Memory B cell (primary cell): ENCODE data around the gene FGFR4.
"Not testable (repeated sequence)": the region's sequence is repeated elsewhere in the genome, so short reads cannot be mapped to it uniquely, and the experiment has no call there.

ENCODE experiments used
- ATAC-seq: fragments of 150-1000 bp; cut with Tn5 transposase; 2 replicates; pipeline ENCODE4 v1.10.0; 2021; ENCODE audit warnings: low read depth, mild to moderate bottlenecking, moderate library complexity
- DNase-seq, 2 donors: peaks; one replicate each; pipeline ENCODE4 v3.0.0; 2022; ENCODE audit warnings: low spot score in 2 of 2
- H3K27ac Mint-ChIP-seq: one replicate; pipeline ENCODE4 v1.8.0; 2022; ENCODE audit warnings: mild to moderate bottlenecking, moderate library complexity, mixed read lengths
- H3K27me3 Mint-ChIP-seq: one replicate; pipeline ENCODE4 v1.8.0; 2022; ENCODE audit warnings: mixed read lengths
- H3K36me3 Mint-ChIP-seq: one replicate; pipeline ENCODE4 v1.8.0; 2022; ENCODE audit warnings: mild to moderate bottlenecking, mixed read lengths
- H3K4me1 Mint-ChIP-seq: one replicate; pipeline ENCODE4 v1.8.0; 2022; ENCODE audit warnings: mixed read lengths
- H3K4me3 Mint-ChIP-seq: one replicate; pipeline ENCODE4 v1.8.0; 2022; ENCODE audit warnings: mild to moderate bottlenecking, moderate library complexity, mixed read lengths
- H3K9me3 Mint-ChIP-seq: one replicate; pipeline ENCODE4 v1.8.0; 2022; ENCODE audit warnings: mixed read lengths

Gene FGFR4

DNA sequence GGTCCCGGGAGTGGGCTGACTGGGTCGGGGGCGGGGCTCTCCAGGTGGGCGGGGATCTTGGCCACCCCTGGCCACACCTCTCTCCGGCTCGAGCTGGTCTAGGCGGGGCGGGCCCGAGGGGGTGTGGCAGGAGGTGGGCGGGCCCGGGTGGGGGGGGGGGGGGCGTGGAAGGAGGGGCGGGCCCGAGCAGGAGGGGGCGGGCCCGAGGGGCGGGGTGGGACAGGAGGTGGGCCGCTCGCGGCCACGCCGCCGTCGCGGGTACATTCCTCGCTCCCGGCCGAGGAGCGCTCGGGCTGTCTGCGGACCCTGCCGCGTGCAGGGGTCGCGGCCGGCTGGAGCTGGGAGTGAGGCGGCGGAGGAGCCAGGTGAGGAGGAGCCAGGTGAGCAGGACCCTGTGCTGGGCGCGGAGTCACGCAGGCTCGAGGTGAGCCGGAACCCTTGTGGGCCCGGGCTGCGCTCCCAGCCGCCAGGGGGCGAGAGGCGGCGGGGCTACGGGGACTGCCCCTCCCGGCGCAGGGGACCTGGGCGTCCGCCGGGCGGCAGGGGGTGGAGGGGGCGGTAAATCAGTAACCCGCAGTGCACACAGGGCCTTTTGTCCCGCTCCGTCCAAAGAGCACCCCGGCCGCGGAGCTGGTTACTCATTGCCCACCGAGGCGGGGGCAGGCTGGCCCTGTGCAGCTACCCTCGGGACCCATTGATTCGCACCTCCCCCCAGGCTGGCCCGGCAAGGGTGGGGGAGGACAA lies at the start of gene FGFR4:
Gene FGFR4, plus strand, starts transcription at position 262 of the 744 bp plus-strand sequence. CDS start 2,688 bp downstream, outside the sequence.
- Mint-ChIP-seq H3K27ac (no peak within 1 kb of the TSS), H3K36me3 (no peaks in the 10 kb centered on the region), H3K27me3 (peaks cover 14% of the 10 kb centered on the region), H3K4me3 (peak within 1 kb of the TSS; percentile 88), H3K9me3 (no peaks in the 10 kb centered on the region), H3K4me1 (peaks cover 9% of the 10 kb centered on the region)
- DNase-seq: peak; percentile 72 to 83
- peak; percentile 83 for ATAC-seq

DNA sequence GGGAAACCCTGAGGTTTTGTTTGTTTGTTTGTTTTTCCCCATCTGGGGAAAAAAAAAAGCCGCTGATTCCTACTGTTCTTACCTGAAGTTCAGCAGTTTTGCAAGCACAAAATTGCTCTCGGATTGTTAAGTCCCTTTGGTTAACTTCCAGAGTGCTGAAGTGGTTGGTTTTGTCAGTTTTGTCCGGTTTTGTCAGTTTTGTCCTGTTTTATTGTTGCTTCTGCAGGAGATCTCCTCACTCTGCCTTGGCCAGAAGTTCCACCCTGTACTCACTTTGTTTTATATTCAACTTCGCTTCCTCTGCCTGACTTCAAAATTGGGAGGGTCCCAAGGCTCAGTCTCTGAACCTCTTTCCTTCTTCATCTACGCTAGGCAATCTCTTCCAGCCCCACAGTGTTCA lies 49.8 kb upstream of the FGFR4 start:
- Mint-ChIP-seq H3K36me3 (peaks cover 13% of the 10 kb centered on the region), H3K27me3 (no peaks in the 10 kb centered on the region), H3K9me3 (no peaks in the 10 kb centered on the region), H3K4me3 (no peak overlapping the region), H3K4me1 (peaks cover 4% of the 10 kb centered on the region), H3K27ac (no peak overlapping the region)
- DNase-seq (no peak), ATAC-seq (no peak)

DNA sequence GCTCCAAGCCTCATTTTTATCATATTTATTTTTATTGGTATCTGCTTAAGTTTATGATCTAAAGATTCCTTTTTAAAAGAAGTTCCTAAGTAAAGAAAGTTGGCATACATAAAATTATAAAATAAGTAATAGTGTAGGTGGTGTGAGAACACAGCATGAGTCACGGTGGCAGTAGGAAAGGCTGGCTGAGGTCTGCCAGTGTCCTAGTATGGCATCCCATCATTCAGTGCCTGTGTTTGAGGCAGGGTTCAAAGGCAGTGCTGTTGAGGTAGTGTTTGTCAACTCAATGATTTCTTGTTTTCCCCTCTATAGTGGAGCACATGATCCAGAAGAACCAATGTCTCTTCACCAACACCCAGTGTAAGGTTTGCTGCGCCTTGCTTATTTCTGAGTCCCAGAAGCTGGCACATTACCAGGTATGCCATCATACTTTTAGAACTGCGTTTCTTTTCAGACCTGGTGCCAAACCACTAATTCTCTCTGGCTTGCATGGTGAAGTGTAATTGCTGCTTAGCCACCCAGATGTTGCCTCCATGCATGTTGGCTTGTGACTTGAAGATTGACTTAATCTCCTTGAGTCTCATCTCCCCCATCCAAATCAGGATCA lies 45.8 kb upstream of the FGFR4 start:
- H3K27me3 Mint-ChIP-seq: no peaks in the 10 kb centered on the region
- ATAC-seq: no peak
- no peaks in the 10 kb centered on the region for H3K9me3 Mint-ChIP-seq
- no peak for DNase-seq
- peaks cover 23% of the 10 kb centered on the region for H3K36me3 Mint-ChIP-seq
- H3K4me3 Mint-ChIP-seq: no peak overlapping the region
- peak overlapping the region; percentile 48 for H3K27ac Mint-ChIP-seq
- peaks cover 4% of the 10 kb centered on the region for H3K4me1 Mint-ChIP-seq

GRCh38 chr5:177041936-177042335 lies 44.8 kb upstream of the FGFR4 start:
- no peak for DNase-seq
- no peak overlapping the region for H3K27ac Mint-ChIP-seq
- no peaks in the 10 kb centered on the region for H3K27me3 Mint-ChIP-seq
- no peaks in the 10 kb centered on the region for H3K4me1 Mint-ChIP-seq
- no peak for ATAC-seq
- no peaks in the 10 kb centered on the region for H3K9me3 Mint-ChIP-seq
- no peak overlapping the region for H3K4me3 Mint-ChIP-seq
- peaks cover 23% of the 10 kb centered on the region for H3K36me3 Mint-ChIP-seq

- Mint-ChIP-seq H3K36me3 (peaks cover 28% of the 10 kb centered on the region), H3K9me3 (no peaks in the 10 kb centered on the region), H3K4me3 (no peak overlapping the region), H3K27me3 (no peaks in the 10 kb centered on the region), H3K4me1 (no peaks in the 10 kb centered on the region), H3K27ac (no peak overlapping the region)
- ATAC-seq (no peak), DNase-seq (no peak)
These were observed 43.6 kb upstream of the FGFR4 start for GRCh38 chr5:177043114-177043513.

DNA sequence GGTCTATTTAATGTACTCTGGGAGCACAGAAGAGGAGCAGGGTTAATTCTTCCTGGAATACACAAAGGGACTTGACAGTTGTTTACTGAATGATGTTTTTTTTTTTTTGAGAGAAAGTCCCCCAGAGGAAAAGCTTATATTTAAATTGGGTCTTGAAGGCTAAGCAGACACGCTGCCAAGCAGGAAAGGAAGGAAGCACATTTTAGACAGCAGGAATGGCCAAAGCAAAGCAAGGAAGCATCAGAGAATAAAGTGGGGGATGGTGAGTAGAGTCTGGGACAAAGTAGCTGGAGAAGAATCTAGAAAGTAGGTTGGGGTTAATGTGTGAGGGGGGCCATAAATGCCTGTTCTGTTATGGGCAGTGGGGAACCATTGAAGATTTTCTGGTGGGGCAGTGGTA lies 42.8 kb upstream of the FGFR4 start:
- Mint-ChIP-seq H3K9me3 (no peaks in the 10 kb centered on the region), H3K4me1 (no peaks in the 10 kb centered on the region), H3K27ac (no peak overlapping the region), H3K4me3 (no peak overlapping the region), H3K27me3 (no peaks in the 10 kb centered on the region), H3K36me3 (peaks cover 28% of the 10 kb centered on the region)
- DNase-seq (no peak), ATAC-seq (no peak)

DNA sequence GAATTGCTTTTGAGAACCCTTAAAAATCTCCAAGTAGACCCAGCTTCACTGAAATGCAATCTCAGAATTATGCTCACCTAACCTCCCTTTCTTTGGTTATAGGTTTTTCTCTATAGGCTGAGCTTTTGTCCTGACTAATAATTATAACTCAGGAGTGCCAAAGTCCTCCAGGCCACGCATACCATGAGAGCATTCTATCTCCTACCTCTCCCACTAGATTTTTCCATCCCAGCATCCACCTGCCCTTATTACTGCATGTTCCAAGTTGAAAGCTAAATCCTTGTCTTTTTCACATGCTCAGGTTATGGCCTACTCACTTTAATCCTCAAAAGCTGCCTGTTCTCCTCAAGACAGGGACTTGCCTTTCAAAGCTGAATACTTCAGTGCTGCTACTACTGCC lies 42.1 kb upstream of the FGFR4 start:
- Mint-ChIP-seq H3K9me3 (no peaks in the 10 kb centered on the region), H3K4me3 (no peak overlapping the region), H3K4me1 (no peaks in the 10 kb centered on the region), H3K36me3 (peaks cover 28% of the 10 kb centered on the region), H3K27ac (peak overlapping the region; percentile 19), H3K27me3 (no peaks in the 10 kb centered on the region)
- ATAC-seq (no peak), DNase-seq (no peak)

DNA sequence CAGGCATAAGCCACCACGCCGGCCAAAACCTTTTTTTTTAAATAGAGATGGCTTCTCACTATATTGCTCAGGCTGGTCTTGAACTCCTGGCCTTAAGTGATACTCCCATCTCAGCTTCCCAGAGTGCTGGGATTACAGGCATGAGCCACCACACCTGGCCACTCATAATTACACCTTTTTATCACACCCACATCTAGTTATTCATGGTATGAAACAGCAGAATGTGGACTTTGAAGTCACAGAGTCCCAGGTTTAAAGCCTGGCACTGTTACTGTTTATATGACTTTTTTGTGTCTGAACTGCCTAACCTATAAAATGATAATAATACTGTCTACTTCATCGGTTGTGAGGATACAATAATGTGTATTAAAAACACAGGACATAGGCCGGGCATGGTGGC lies 41.1 kb upstream of the FGFR4 start:
- no peaks in the 10 kb centered on the region for H3K27me3 Mint-ChIP-seq
- H3K27ac Mint-ChIP-seq: no peak overlapping the region
- peaks cover 33% of the 10 kb centered on the region for H3K36me3 Mint-ChIP-seq
- ATAC-seq: no peak
- no peaks in the 10 kb centered on the region for H3K4me1 Mint-ChIP-seq
- H3K4me3 Mint-ChIP-seq: no peak overlapping the region
- no peak for DNase-seq
- no peaks in the 10 kb centered on the region for H3K9me3 Mint-ChIP-seq

DNA sequence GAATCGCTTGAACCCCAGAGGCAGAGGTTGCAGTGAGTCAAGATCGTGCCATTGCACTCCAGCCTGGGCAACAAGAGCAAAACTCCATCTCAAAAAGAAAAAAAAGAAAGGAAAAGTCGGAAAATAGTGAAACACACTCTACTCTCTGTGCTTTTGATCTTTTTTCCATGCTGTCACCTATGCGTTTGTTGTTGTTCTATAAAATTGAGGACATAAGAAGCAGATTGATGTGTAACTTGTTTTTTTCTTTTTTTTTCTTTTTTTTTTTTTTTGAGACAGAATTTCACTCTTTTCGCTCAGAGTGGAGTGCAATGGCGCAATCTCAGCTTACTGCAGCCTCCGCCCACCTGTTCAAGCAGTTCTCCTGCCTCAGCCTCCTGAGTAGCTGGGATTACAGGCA lies 38.2 kb upstream of the FGFR4 start:
- peaks cover 19% of the 10 kb centered on the region for H3K36me3 Mint-ChIP-seq
- not testable (repeated sequence) for H3K4me1 Mint-ChIP-seq, H3K9me3 Mint-ChIP-seq, DNase-seq, H3K27me3 Mint-ChIP-seq, H3K27ac Mint-ChIP-seq, ATAC-seq, H3K4me3 Mint-ChIP-seq

GRCh38 chr5:177049285-177049684 lies 37.4 kb upstream of the FGFR4 start:
- no peak for ATAC-seq
- DNase-seq: no peak
- Mint-ChIP-seq H3K27me3 (no peaks in the 10 kb centered on the region), H3K4me3 (no peak overlapping the region), H3K4me1 (no peaks in the 10 kb centered on the region), H3K36me3 (peaks cover 18% of the 10 kb centered on the region), H3K9me3 (no peaks in the 10 kb centered on the region), H3K27ac (no peak overlapping the region)

DNA sequence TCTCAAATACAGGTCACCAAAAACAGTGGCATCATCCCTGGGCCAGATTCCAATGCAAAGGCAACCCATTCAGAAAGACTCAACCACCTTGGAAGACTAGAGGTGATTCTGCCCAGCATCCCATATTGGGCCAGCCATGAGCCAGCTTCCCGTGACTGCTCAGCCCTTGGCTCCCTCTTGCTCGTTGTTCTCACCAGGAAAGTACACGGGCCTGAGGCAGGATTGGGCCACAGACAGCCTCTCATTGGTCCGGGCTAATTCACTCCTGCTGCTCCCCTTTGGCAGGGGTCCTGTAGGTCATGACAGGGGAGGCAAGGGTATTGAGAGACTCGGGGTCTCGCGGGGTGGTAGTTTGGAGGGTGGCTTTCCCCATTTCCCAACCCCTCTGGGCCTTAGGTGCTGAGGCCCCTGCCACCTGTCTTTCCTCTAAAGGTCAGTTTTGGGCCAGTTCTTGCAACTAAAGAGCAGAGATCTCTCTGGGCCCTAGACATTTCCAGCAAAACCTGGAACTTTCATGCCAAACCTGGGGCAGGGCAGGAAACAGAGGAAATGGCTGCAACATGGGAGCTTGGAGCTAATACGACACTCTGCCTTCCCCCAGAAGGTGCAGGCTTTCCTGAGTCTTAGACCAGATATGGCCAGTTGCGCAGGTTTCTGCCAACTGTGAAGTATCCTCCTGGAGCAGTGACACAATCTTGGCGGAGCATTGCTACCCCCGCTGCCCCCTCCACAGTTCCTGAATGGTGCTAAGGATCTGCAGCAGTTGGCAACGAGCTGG lies 22.0 kb upstream of the FGFR4 start:
- H3K27ac Mint-ChIP-seq: no peak overlapping the region
- no peak overlapping the region for H3K4me3 Mint-ChIP-seq
- H3K9me3 Mint-ChIP-seq: no peaks in the 10 kb centered on the region
- no peak for ATAC-seq
- peaks cover 7% of the 10 kb centered on the region for H3K36me3 Mint-ChIP-seq
- H3K27me3 Mint-ChIP-seq: no peaks in the 10 kb centered on the region
- H3K4me1 Mint-ChIP-seq: peaks cover 14% of the 10 kb centered on the region
- no peak for DNase-seq

DNA sequence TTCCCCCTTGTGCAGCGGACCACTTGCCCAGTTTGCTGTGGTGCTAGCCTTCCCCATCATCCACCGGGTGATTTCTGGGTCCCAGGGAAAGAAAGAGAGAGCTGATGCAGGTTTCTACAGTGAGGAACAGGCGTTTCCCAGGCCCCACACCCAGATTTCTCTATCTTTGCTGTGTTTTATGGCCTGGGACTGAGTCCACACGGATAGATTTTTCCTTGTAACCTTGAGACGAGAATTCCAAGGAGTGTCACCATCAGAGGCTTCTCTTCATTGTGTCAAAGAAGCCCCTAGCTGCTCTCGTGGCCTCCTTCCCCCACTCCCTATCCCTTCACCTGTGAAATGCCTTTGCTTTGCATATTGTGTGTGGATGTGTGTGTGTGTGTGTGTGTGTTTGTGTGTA lies 21.2 kb upstream of the FGFR4 start:
- H3K4me1 Mint-ChIP-seq: peaks cover 19% of the 10 kb centered on the region
- H3K4me3 Mint-ChIP-seq: no peak overlapping the region
- DNase-seq: no peak
- H3K36me3 Mint-ChIP-seq: peaks cover 6% of the 10 kb centered on the region
- H3K9me3 Mint-ChIP-seq: no peaks in the 10 kb centered on the region
- no peaks in the 10 kb centered on the region for H3K27me3 Mint-ChIP-seq
- no peak for ATAC-seq
- H3K27ac Mint-ChIP-seq: peak overlapping the region; percentile 78

- ATAC-seq: no peak
- H3K27me3 Mint-ChIP-seq: no peaks in the 10 kb centered on the region
- H3K9me3 Mint-ChIP-seq: no peaks in the 10 kb centered on the region
- H3K4me3 Mint-ChIP-seq: no peak overlapping the region
- peak overlapping the region; percentile 78 for H3K27ac Mint-ChIP-seq
- H3K4me1 Mint-ChIP-seq: peaks cover 26% of the 10 kb centered on the region
- no peak for DNase-seq
- H3K36me3 Mint-ChIP-seq: peaks cover 6% of the 10 kb centered on the region
These were observed 20.5 kb upstream of the FGFR4 start for GRCh38 chr5:177066224-177066623.

- peak overlapping the region; percentile 15 for H3K27ac Mint-ChIP-seq
- ATAC-seq: no peak
These were observed 19.2 kb upstream of the FGFR4 start for GRCh38 chr5:177067503-177067902.

More at GRCh38 chr5:177067503-177067902, 19.2 kb upstream of the FGFR4 start:
- H3K4me1 Mint-ChIP-seq: peaks cover 30% of the 10 kb centered on the region
- H3K36me3 Mint-ChIP-seq: peaks cover 6% of the 10 kb centered on the region
- no peaks in the 10 kb centered on the region for H3K27me3 Mint-ChIP-seq
- no peak for DNase-seq
- no peak overlapping the region for H3K4me3 Mint-ChIP-seq
- H3K9me3 Mint-ChIP-seq: no peaks in the 10 kb centered on the region
